ENCODE data around the gene ASB16.

DNA sequence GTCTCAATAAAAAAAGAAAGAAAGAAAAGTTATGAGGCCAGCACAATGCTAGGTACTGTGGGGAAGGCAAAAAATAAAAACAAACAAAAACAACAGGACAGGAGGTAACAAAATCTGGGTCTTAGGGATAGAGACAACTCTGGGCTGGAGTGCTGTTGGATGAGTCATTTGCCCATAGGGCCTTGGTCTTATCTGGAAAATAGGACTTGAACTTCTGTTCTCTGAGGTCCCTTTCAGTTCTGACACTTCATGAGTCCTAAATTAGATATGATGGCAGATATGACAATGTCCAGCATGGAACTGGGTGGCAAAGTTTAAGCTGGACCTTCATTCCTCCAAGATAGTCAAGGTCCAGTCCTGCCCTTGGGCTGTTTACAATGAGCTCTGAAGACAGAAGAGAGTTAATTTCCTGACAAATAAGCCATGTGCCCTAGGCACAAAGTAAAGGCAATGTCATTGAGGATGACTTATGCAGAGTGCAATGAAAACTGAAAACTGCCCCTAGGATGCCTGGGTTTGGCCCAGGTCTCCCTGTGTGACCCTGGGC, 38.2 kb upstream of the ASB16 start:
- TF ChIP-seq, protein P1, sequence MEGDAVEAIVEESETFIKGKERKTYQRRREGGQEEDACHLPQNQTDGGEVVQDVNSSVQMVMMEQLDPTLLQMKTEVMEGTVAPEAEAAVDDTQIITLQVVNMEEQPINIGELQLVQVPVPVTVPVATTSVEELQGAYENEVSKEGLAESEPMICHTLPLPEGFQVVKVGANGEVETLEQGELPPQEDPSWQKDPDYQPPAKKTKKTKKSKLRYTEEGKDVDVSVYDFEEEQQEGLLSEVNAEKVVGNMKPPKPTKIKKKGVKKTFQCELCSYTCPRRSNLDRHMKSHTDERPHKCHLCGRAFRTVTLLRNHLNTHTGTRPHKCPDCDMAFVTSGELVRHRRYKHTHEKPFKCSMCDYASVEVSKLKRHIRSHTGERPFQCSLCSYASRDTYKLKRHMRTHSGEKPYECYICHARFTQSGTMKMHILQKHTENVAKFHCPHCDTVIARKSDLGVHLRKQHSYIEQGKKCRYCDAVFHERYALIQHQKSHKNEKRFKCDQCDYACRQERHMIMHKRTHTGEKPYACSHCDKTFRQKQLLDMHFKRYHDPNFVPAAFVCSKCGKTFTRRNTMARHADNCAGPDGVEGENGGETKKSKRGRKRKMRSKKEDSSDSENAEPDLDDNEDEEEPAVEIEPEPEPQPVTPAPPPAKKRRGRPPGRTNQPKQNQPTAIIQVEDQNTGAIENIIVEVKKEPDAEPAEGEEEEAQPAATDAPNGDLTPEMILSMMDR (IDR thresholded peaks at IDR 0.05 in 8 of 11, conservative IDR thresholded peaks at IDR 0.05 in 3 of 11): no peak
- TF ChIP-seq POLR2AphosphoS5 (IDR thresholded peaks at IDR 0.05) (no peak), POLR2A (IDR thresholded peaks at IDR 0.05) (no peak)

Measured in spleen (tissue), 7 donors.